ENCODE results near the gene RELN.
"Not testable (repeated sequence)": the region's sequence is repeated elsewhere in the genome, so short reads cannot be mapped to it uniquely, and the experiment has no call there.

The RELN gene

GRCh38 chr7:103941976-103942375 lies 47.5 kb downstream of the RELN start:
- no peak for DNase-seq (ENCODE audit: low spot score)

GRCh38 chr7:103940382-103941268 lies 48.8 kb downstream of the RELN start:
- DNase-seq (ENCODE audit: low spot score), result no peak

- DNase-seq (ENCODE audit: low spot score), result no peak
These were observed 51.8 kb downstream of the RELN start for GRCh38 chr7:103937680-103938079.

GRCh38 chr7:103936558-103936957 lies 52.9 kb downstream of the RELN start:
- DNase-seq (ENCODE audit: low spot score), result peak; percentile 40

GRCh38 chr7:103934508-103934907 lies 55.0 kb downstream of the RELN start:
- no peak for DNase-seq (ENCODE audit: low spot score)

GRCh38 chr7:103932389-103932788 lies 57.1 kb downstream of the RELN start:
- no peak for DNase-seq (ENCODE audit: low spot score)

GRCh38 chr7:103929901-103930311 lies 59.6 kb downstream of the RELN start:
- no peak for DNase-seq (ENCODE audit: low spot score)

- no peak for DNase-seq (ENCODE audit: low spot score)
These were observed 60.9 kb downstream of the RELN start for GRCh38 chr7:103928581-103928980.

GRCh38 chr7:103924184-103924583 lies 65.3 kb downstream of the RELN start:
- no peak for DNase-seq (ENCODE audit: low spot score)

- no peak for DNase-seq (ENCODE audit: low spot score)
These were observed 67.1 kb downstream of the RELN start for GRCh38 chr7:103922407-103922806.

GRCh38 chr7:103921692-103922091 lies 67.8 kb downstream of the RELN start:
- DNase-seq (ENCODE audit: low spot score), result no peak

GRCh38 chr7:103919272-103919868 lies 70.1 kb downstream of the RELN start:
- DNase-seq (ENCODE audit: low spot score), result no peak

- no peak for DNase-seq (ENCODE audit: low spot score)
These were observed 70.7 kb downstream of the RELN start for GRCh38 chr7:103918631-103919271.

GRCh38 chr7:103915680-103916357 lies 73.6 kb downstream of the RELN start:
- DNase-seq (ENCODE audit: low spot score), result no peak

- no peak for DNase-seq (ENCODE audit: low spot score)
These were observed 75.1 kb downstream of the RELN start for GRCh38 chr7:103914147-103914899.

GRCh38 chr7:103912891-103913605 lies 76.4 kb downstream of the RELN start:
- no peak for DNase-seq (ENCODE audit: low spot score)

- DNase-seq (ENCODE audit: low spot score), result not testable (repeated sequence)
These were observed 78.4 kb downstream of the RELN start for GRCh38 chr7:103911015-103911414.

- DNase-seq (ENCODE audit: low spot score), result no peak
These were observed 83.5 kb downstream of the RELN start for GRCh38 chr7:103905997-103906396.

GRCh38 chr7:103902917-103903316 lies 86.5 kb downstream of the RELN start:
- no peak for DNase-seq (ENCODE audit: low spot score)

GRCh38 chr7:103896826-103897225 lies 92.6 kb downstream of the RELN start:
- DNase-seq (ENCODE audit: low spot score), result not testable (repeated sequence)

All from COLO829 (cell line).